ENCODE results near the gene GRIFIN.
A peak's percentile ranks its signal among the peaks of the same experiment; 100 is the strongest.

GRIFIN gene, protein sequence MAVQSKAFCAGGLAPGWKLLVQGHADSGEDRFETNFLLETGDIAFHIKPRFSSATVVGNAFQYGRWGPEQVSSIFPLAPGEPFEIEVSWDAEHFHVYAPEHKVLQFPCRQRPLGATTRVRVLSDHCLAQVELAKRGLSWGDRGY

DNA sequence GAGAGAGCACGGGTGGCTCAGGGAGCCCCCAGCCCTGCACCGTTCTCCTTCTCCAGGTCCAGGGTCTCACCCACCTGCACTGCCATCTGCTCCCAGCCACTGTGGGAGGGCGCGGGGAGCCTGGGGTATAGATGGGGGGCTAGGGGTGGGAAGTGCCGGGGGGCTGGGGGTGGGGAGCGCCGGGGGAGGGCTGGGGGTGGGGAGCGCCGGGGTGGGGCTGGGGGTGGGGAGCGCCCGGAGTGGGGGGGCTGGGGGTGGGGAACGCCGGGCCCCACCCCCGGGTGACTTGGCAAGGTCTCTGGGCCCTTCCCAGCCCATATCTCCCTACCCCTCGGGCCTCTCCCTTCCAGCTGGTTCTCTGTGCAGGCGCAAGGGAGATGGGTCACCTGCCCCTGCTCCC lies at the start of gene GRIFIN:
TSS of gene GRIFIN (minus strand) at position 101 of the 400 bp plus-strand sequence. CDS start at position 86, 15 bp downstream.
- Histone ChIP-seq H3K9me3 (ENCODE audit: control insufficient read depth, insufficient read depth, low read depth, low read length) (no peaks in the 10 kb centered on the region), H3K36me3 (ENCODE audit: control insufficient read depth in 2 of 2, insufficient read depth in 1 of 2, low read length in 2 of 2) (no peaks in the 10 kb centered on the region), H3K4me3 (ENCODE audit: low read depth, low read length) (no peak within 1 kb of the TSS), H3K4me1 (ENCODE audit: control insufficient read depth, insufficient read depth, low read length) (no peaks in the 10 kb centered on the region), H3K27ac (ENCODE audit: extremely low read depth, low read depth, low read length) (no peak within 1 kb of the TSS)
- ChIA-PET POLR2A (no interaction called here), CTCF (interaction anchor here (0.6 kb wide), 2 partner anchors 194 to 242 kb away, joined by 3 to 4 read pairs; no protein-coding TSS in a partner anchor)
- TF ChIP-seq ZNF791 (tag by site-specific recombination; IDR thresholded peaks at IDR 0.05) = no peak
- no peak for TF ChIP-seq ZNF426 (tag by site-specific recombination; IDR thresholded peaks at IDR 0.05)
- TF ChIP-seq ZNF585B (tag by site-specific recombination; IDR thresholded peaks at IDR 0.05) = no peak
- no peak for TF ChIP-seq ZBTB17 (tag by site-specific recombination; IDR thresholded peaks at IDR 0.05)
- TF ChIP-seq ZNF140 (tag by site-specific recombination; IDR thresholded peaks at IDR 0.05) = no peak
- no peak for TF ChIP-seq KLF9 (tag by site-specific recombination; IDR thresholded peaks at IDR 0.05; ENCODE audit: low read depth)
- TF ChIP-seq BCL6B (tag by site-specific recombination; IDR thresholded peaks at IDR 0.05) = no peak
- TF ChIP-seq ZIC2 (tag by site-specific recombination; IDR thresholded peaks at IDR 0.05) = no peak
- no peak for TF ChIP-seq ZBTB48 (tag by site-specific recombination; IDR thresholded peaks at IDR 0.05)
- no peak for TF ChIP-seq KLF1 (tag by site-specific recombination; IDR thresholded peaks at IDR 0.05)
- no peak for TF ChIP-seq ZNF639 (tag by site-specific recombination; IDR thresholded peaks at IDR 0.05)
- no peak for TF ChIP-seq ZXDB (tag by site-specific recombination; IDR thresholded peaks at IDR 0.05)
- TF ChIP-seq ZNF121 (tag by site-specific recombination; IDR thresholded peaks at IDR 0.05) = no peak
- TF ChIP-seq REPIN1 (tag by site-specific recombination; IDR thresholded peaks at IDR 0.05; ENCODE audit: low read depth) = no peak
- TF ChIP-seq, protein P1, sequence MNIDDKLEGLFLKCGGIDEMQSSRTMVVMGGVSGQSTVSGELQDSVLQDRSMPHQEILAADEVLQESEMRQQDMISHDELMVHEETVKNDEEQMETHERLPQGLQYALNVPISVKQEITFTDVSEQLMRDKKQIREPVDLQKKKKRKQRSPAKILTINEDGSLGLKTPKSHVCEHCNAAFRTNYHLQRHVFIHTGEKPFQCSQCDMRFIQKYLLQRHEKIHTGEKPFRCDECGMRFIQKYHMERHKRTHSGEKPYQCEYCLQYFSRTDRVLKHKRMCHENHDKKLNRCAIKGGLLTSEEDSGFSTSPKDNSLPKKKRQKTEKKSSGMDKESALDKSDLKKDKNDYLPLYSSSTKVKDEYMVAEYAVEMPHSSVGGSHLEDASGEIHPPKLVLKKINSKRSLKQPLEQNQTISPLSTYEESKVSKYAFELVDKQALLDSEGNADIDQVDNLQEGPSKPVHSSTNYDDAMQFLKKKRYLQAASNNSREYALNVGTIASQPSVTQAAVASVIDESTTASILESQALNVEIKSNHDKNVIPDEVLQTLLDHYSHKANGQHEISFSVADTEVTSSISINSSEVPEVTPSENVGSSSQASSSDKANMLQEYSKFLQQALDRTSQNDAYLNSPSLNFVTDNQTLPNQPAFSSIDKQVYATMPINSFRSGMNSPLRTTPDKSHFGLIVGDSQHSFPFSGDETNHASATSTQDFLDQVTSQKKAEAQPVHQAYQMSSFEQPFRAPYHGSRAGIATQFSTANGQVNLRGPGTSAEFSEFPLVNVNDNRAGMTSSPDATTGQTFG (tag by site-specific recombination; IDR thresholded peaks at IDR 0.05; ENCODE audit: borderline replicate concordance) = no peak
- TF ChIP-seq WT1 (tag by site-specific recombination; IDR thresholded peaks at IDR 0.05) = no peak
- TF ChIP-seq ZNF423 (tag by site-specific recombination; IDR thresholded peaks at IDR 0.05) = no peak

GRCh38 chr7:2524808-2525657 lies 48.8 kb upstream of the GRIFIN start:
- H3K4me3 ChIP-seq (ENCODE audit: low read depth, low read length) = no peak overlapping the region
- H3K9me3 ChIP-seq (ENCODE audit: control insufficient read depth, insufficient read depth, low read depth, low read length) = no peaks in the 10 kb centered on the region
- H3K4me1 ChIP-seq (ENCODE audit: control insufficient read depth, insufficient read depth, low read length) = peaks cover 11% of the 10 kb centered on the region
- ChIA-PET CTCF (no interaction called here), POLR2A (no interaction called here)
- TF ChIP-seq SCRT2 (tag by site-specific recombination; IDR thresholded peaks at IDR 0.05) (peak; percentile 74), SCRT1 (tag by site-specific recombination; IDR thresholded peaks at IDR 0.05; ENCODE audit: borderline replicate concordance) (0 out of 2 replicates have a peak, but pooled peaks have one; percentile 12), HOXC10 (CRISPR knock-in tag; IDR thresholded peaks at IDR 0.05) (no peak), ZNF843 (tag by site-specific recombination; IDR thresholded peaks at IDR 0.05) (no peak), KLF8 (tag by site-specific recombination; IDR thresholded peaks at IDR 0.05) (0 out of 2 replicates have a peak, but pooled peaks have one; percentile 20), KLF1 (tag by site-specific recombination; IDR thresholded peaks at IDR 0.05) (peak; percentile 77), ZFHX2 (tag by site-specific recombination; conservative IDR thresholded peaks at IDR 0.05) (peak; percentile 56), ZFP41 (tag by site-specific recombination; IDR thresholded peaks at IDR 0.05; ENCODE audit: borderline replicate concordance) (no peak)
- TF ChIP-seq, protein P2, sequence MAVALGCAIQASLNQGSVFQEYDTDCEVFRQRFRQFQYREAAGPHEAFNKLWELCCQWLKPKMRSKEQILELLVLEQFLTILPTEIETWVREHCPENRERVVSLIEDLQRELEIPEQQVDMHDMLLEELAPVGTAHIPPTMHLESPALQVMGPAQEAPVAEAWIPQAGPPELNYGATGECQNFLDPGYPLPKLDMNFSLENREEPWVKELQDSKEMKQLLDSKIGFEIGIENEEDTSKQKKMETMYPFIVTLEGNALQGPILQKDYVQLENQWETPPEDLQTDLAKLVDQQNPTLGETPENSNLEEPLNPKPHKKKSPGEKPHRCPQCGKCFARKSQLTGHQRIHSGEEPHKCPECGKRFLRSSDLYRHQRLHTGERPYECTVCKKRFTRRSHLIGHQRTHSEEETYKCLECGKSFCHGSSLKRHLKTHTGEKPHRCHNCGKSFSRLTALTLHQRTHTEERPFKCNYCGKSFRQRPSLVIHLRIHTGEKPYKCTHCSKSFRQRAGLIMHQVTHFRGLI (tag by site-specific recombination; IDR thresholded peaks at IDR 0.05) = peak; percentile 56; the same call in 1 of the 2 replicates
- no peak overlapping the region for H3K27ac ChIP-seq (ENCODE audit: extremely low read depth, low read depth, low read length)
- no peaks in the 10 kb centered on the region for H3K36me3 ChIP-seq (ENCODE audit: control insufficient read depth in 2 of 2, insufficient read depth in 1 of 2, low read length in 2 of 2)

Measured in HEK293 (cell line).